GM12801 (cell line): ENCODE results near the gene RMND5B.

Experiments used
- CTCF ChIP-seq: IDR thresholded peaks from one replicate; pipeline ENCODE4 v1.5.1; 2011; ENCODE audit warnings: control low read depth; ENCODE audit not compliant: insufficient read length; ENCODE audit errors: extremely low read depth

The RMND5B gene

GRCh38 chr5:178114325-178115135 is 16.3 kb upstream of the RMND5B start:
- no peak for TF ChIP-seq CTCF

GRCh38 chr5:178115136-178115813 is 15.5 kb upstream of the RMND5B start:
- TF ChIP-seq CTCF = no peak

GRCh38 chr5:178115814-178116142 is 15.0 kb upstream of the RMND5B start:
- TF ChIP-seq CTCF = no peak

- TF ChIP-seq CTCF = no peak
These were observed 14.5 kb upstream of the RMND5B start for GRCh38 chr5:178116143-178116885.

GRCh38 chr5:178117923-178118701 is 12.7 kb upstream of the RMND5B start:
- no peak for TF ChIP-seq CTCF

- no peak for TF ChIP-seq CTCF
These were observed 10.8 kb upstream of the RMND5B start for GRCh38 chr5:178119915-178120606.
